MCF 10A (cell line): ENCODE results near the gene CSMD2. TPM values are rescaled to one million over a fixed set of nuclear protein-coding genes. Genes with fewer than 3 reads are reported as not detected.

ENCODE experiments used
- BruUV-seq: library from RNA; stranded (reverse); fragments of 400-500 nt; replicated peaks from 2 replicates; lab custom pipeline; 2021; lab: Mats Ljungman, UMichigan
- CTCF ChIA-PET: fragments of 300-600 bp; sonication (Branson Sonifier 250); formaldehyde crosslinking; extraction: SDS; loops from one replicate; lab custom pipeline; 2021; ENCODE audit warnings: antibody characterized with exemption, inconsistent platforms; lab: Yijun Ruan, JAX
- POLR2A ChIA-PET: fragments of 300-600, 350-650 bp; sonication (Branson Sonifier 250); formaldehyde crosslinking; extraction: SDS; loops from one replicate; lab custom pipeline; 2020; ENCODE audit warnings: antibody characterized with exemption, inconsistent platforms; lab: Yijun Ruan, JAX
- DNase-seq: peaks from one replicate; pipeline ENCODE4 v3.0.0-alpha.2; 2018; ENCODE audit not compliant: unreplicated experiment
- H3K27ac Mint-ChIP-seq: one replicate; pipeline ENCODE4 v1.8.0; 2022; ENCODE audit warnings: mild to moderate bottlenecking, low read depth, mixed read lengths; ENCODE audit not compliant: unreplicated experiment
- H3K27me3 Mint-ChIP-seq: one replicate; pipeline ENCODE4 v1.8.0; 2022; ENCODE audit warnings: mixed read lengths; ENCODE audit not compliant: insufficient read depth, unreplicated experiment
- H3K36me3 Mint-ChIP-seq: one replicate; pipeline ENCODE4 v1.8.0; 2022; ENCODE audit warnings: mild to moderate bottlenecking, moderate library complexity, mixed read lengths; ENCODE audit not compliant: insufficient read depth, unreplicated experiment
- H3K4me1 Mint-ChIP-seq: one replicate; pipeline ENCODE4 v1.8.0; 2022; ENCODE audit warnings: mixed read lengths; ENCODE audit not compliant: insufficient read depth, unreplicated experiment
- H3K4me3 Mint-ChIP-seq: one replicate; pipeline ENCODE4 v1.8.0; 2022; ENCODE audit warnings: mild to moderate bottlenecking, moderate library complexity, mixed read lengths; ENCODE audit not compliant: unreplicated experiment
- H3K9me3 Mint-ChIP-seq: one replicate; pipeline ENCODE4 v1.8.0; 2022; ENCODE audit warnings: mixed read lengths; ENCODE audit not compliant: unreplicated experiment
- CTCF ChIP-seq: fragments of 200-600 bp; IDR thresholded peaks from one replicate; pipeline ENCODE4 v1.8.0; 2022; ENCODE audit warnings: antibody characterized with exemption, mild to moderate bottlenecking; ENCODE audit not compliant: unreplicated experiment
- intact Hi-C: fragments of 100-400 bp; cut with micrococcal nuclease; formaldehyde crosslinking; loops from 2 replicates; pipeline ENCODE4 v1.14.1; 2022
- total RNA-seq: library from RNA; stranded (reverse); gene quantifications from 2 replicates; pipeline ENCODE4 v1.2.3, GENCODE V29; 2022

The CSMD2 gene
- total RNA-seq, 1 experiment from 2014 or later, result not detected

GRCh38 chr1:33905241-33905640 is 259.8 kb downstream of the CSMD2 start:
- intact Hi-C loops, result no loop called here
- no peak for TF ChIP-seq CTCF
- peaks cover 60% of the 10 kb centered on the region for H3K9me3 Mint-ChIP-seq
- peaks cover 5% of the 10 kb centered on the region for H3K36me3 Mint-ChIP-seq
- H3K4me3 Mint-ChIP-seq, result no peak overlapping the region
- no peaks in the 10 kb centered on the region for H3K27me3 Mint-ChIP-seq
- H3K4me1 Mint-ChIP-seq, result no peaks in the 10 kb centered on the region
- no TSS peak for BruUV-seq
- ChIA-PET POLR2A (no interaction called here), CTCF (no interaction called here)
- DNase-seq, result no peak
- H3K27ac Mint-ChIP-seq, result no peak overlapping the region

GRCh38 chr1:33903210-33903589 is 261.8 kb downstream of the CSMD2 start:
- no peak for DNase-seq
- no peaks in the 10 kb centered on the region for H3K4me1 Mint-ChIP-seq
- BruUV-seq, result no TSS peak
- TF ChIP-seq CTCF, result no peak
- peaks cover 5% of the 10 kb centered on the region for H3K36me3 Mint-ChIP-seq
- peaks cover 41% of the 10 kb centered on the region for H3K9me3 Mint-ChIP-seq
- ChIA-PET CTCF (no interaction called here), POLR2A (no interaction called here)
- H3K4me3 Mint-ChIP-seq, result no peak overlapping the region
- intact Hi-C loops, result no loop called here
- no peaks in the 10 kb centered on the region for H3K27me3 Mint-ChIP-seq
- no peak overlapping the region for H3K27ac Mint-ChIP-seq

- Mint-ChIP-seq H3K4me3 (no peak overlapping the region), H3K27me3 (no peaks in the 10 kb centered on the region), H3K9me3 (peaks cover 41% of the 10 kb centered on the region), H3K36me3 (peaks cover 5% of the 10 kb centered on the region), H3K27ac (no peak overlapping the region), H3K4me1 (no peaks in the 10 kb centered on the region)
- TF ChIP-seq CTCF, result no peak
- ChIA-PET CTCF (no interaction called here), POLR2A (no interaction called here)
- DNase-seq, result no peak
- BruUV-seq, result no TSS peak
- intact Hi-C loops, result no loop called here
These were observed 262.4 kb downstream of the CSMD2 start for GRCh38 chr1:33902486-33903209.

GRCh38 chr1:33899746-33900145 is 265.3 kb downstream of the CSMD2 start:
- no peak for DNase-seq
- peaks cover 5% of the 10 kb centered on the region for H3K36me3 Mint-ChIP-seq
- peaks cover 29% of the 10 kb centered on the region for H3K9me3 Mint-ChIP-seq
- H3K4me1 Mint-ChIP-seq, result no peaks in the 10 kb centered on the region
- no peak overlapping the region for H3K27ac Mint-ChIP-seq
- ChIA-PET POLR2A (no interaction called here), CTCF (interaction anchor here (0.6 kb wide), 1 partner anchor 797 kb away, joined by 3 read pairs; no protein-coding TSS in a partner anchor)
- BruUV-seq, result no TSS peak
- TF ChIP-seq CTCF, result no peak
- no peak overlapping the region for H3K4me3 Mint-ChIP-seq
- H3K27me3 Mint-ChIP-seq, result no peaks in the 10 kb centered on the region
- intact Hi-C loops, result no loop called here
